HG02642 (cell line): ENCODE measurements around the gene ECSCR.
"Not testable (repeated sequence)": the region's sequence is repeated elsewhere in the genome, so short reads cannot be mapped to it uniquely, and the experiment has no call there.

Experiments used
- ATAC-seq: cut with Tn5 transposase; IDR thresholded peaks from one replicate; pipeline ENCODE4 v1.9.1; 2021; ENCODE audit warnings: mild to moderate bottlenecking; ENCODE audit not compliant: unreplicated experiment, poor library complexity

Gene ECSCR

GRCh38 chr5:139451176-139451575 is 11.4 kb downstream of the ECSCR start:
- ATAC-seq: no peak

GRCh38 chr5:139446956-139447779 is 15.4 kb downstream of the ECSCR start:
- ATAC-seq: peak; percentile 72

GRCh38 chr5:139445325-139446170 is 17.0 kb downstream of the ECSCR start:
- no peak for ATAC-seq

- ATAC-seq: no peak
These were observed 18.6 kb downstream of the ECSCR start for GRCh38 chr5:139443831-139444453.

- ATAC-seq: not testable (repeated sequence)
These were observed 22.1 kb downstream of the ECSCR start for GRCh38 chr5:139440416-139440815.

GRCh38 chr5:139439013-139439903 is 23.3 kb downstream of the ECSCR start, which contains the start of gene DNAJC18:
Gene DNAJC18 (minus strand): TSS chr5:139439525. CDS start chr5:139439445, 80 bp downstream.
- peak; percentile 95 for ATAC-seq

GRCh38 chr5:139438707-139439012 is 23.9 kb downstream of the ECSCR start:
- no peak for ATAC-seq

GRCh38 chr5:139435676-139436075 is 26.9 kb downstream of the ECSCR start:
- ATAC-seq: no peak

GRCh38 chr5:139431706-139432105 is 30.8 kb downstream of the ECSCR start:
- ATAC-seq: no peak

GRCh38 chr5:139430015-139430414 is 32.5 kb downstream of the ECSCR start:
- no peak for ATAC-seq

GRCh38 chr5:139426203-139426885 is 36.2 kb downstream of the ECSCR start:
- ATAC-seq: no peak

- no peak for ATAC-seq
These were observed 37.0 kb downstream of the ECSCR start for GRCh38 chr5:139425497-139425896.

- peak; percentile 66 for ATAC-seq
These were observed 40.1 kb downstream of the ECSCR start for GRCh38 chr5:139422307-139422893.

GRCh38 chr5:139419226-139420192 is 43.0 kb downstream of the ECSCR start:
- ATAC-seq: no peak

GRCh38 chr5:139418793-139419192 is 43.8 kb downstream of the ECSCR start:
- no peak for ATAC-seq

- no peak for ATAC-seq
These were observed 45.3 kb downstream of the ECSCR start for GRCh38 chr5:139417214-139417613.

- ATAC-seq: no peak
These were observed 45.9 kb downstream of the ECSCR start for GRCh38 chr5:139416651-139417050.

GRCh38 chr5:139415869-139416268 is 46.7 kb downstream of the ECSCR start:
- ATAC-seq: no peak
